ENCODE measurements around the gene RNF8. TPM values are rescaled to one million over a fixed set of nuclear protein-coding genes. Genes with fewer than 3 reads are reported as not detected.

Gene RNF8
- total and polyA plus RNA-seq, 2 experiments from 2014 or later: 38.5 to 49.9 TPM

- no peak for TF ChIP-seq CTCF (IDR thresholded peaks at IDR 0.05; ENCODE audit: low read depth, low read length)
- no peaks in the 10 kb centered on the region for H3K27me3 ChIP-seq
These were observed 75.6 kb downstream of the RNF8 start for GRCh38 chr6:37429352-37429750.

GRCh38 chr6:37432590-37432915 is 78.8 kb downstream of the RNF8 start:
- Histone ChIP-seq H3K4me3 (peak overlapping the region; percentile 74), H3K9me3 (ENCODE audit: low read depth) (no peaks in the 10 kb centered on the region), H3K4me1 (ENCODE audit: low read depth) (peaks cover 13% of the 10 kb centered on the region), H3K27ac (peak overlapping the region; percentile 94), H3K27me3 (no peaks in the 10 kb centered on the region), H3K36me3 (peaks cover 9% of the 10 kb centered on the region)
- no peak for TF ChIP-seq CTCF (IDR thresholded peaks at IDR 0.05; ENCODE audit: low read depth, low read length)
- no peak for DNase-seq (ENCODE audit: low read depth in 1 of 2, low spot score in 1 of 2)

More at GRCh38 chr6:37429352-37429750, 75.6 kb downstream of the RNF8 start:
- no peaks in the 10 kb centered on the region for H3K36me3 ChIP-seq
- no peak overlapping the region for H3K4me3 ChIP-seq
- H3K27ac ChIP-seq: no peak overlapping the region
- no peak for DNase-seq (ENCODE audit: low read depth in 1 of 2, low spot score in 1 of 2)
- peaks cover 8% of the 10 kb centered on the region for H3K4me1 ChIP-seq (ENCODE audit: low read depth)
- no peaks in the 10 kb centered on the region for H3K9me3 ChIP-seq (ENCODE audit: low read depth)

GRCh38 chr6:37432916-37433656 is 79.3 kb downstream of the RNF8 start, which contains the start of gene CMTR1:
TSS of gene CMTR1 (plus strand) at chr6:37433221. CDS start at chr6:37435630, 2,409 bp downstream.
- Histone ChIP-seq H3K27ac (peak within 1 kb of the TSS; percentile 94), H3K36me3 (peaks cover 9% of the 10 kb centered on the region), H3K27me3 (no peaks in the 10 kb centered on the region), H3K4me1 (ENCODE audit: low read depth) (peaks cover 13% of the 10 kb centered on the region), H3K9me3 (ENCODE audit: low read depth) (no peaks in the 10 kb centered on the region), H3K4me3 (peak within 1 kb of the TSS; percentile 74)
- DNase-seq (ENCODE audit: low read depth in 1 of 2, low spot score in 1 of 2): peak; percentile 94 to 95
- no peak for TF ChIP-seq CTCF (IDR thresholded peaks at IDR 0.05; ENCODE audit: low read depth, low read length)

- Histone ChIP-seq H3K4me3 (peak overlapping the region; percentile 74), H3K36me3 (peaks cover 9% of the 10 kb centered on the region), H3K27me3 (no peaks in the 10 kb centered on the region), H3K27ac (peak overlapping the region; percentile 94), H3K9me3 (ENCODE audit: low read depth) (no peaks in the 10 kb centered on the region), H3K4me1 (ENCODE audit: low read depth) (peaks cover 13% of the 10 kb centered on the region)
- DNase-seq (ENCODE audit: low read depth in 1 of 2, low spot score in 1 of 2): peak in 1 of 2 donors; percentile 21
- no peak for TF ChIP-seq CTCF (IDR thresholded peaks at IDR 0.05; ENCODE audit: low read depth, low read length)
These were observed 80.0 kb downstream of the RNF8 start for GRCh38 chr6:37433657-37434271.

GRCh38 chr6:37435373-37435772 is 81.6 kb downstream of the RNF8 start:
- H3K27me3 ChIP-seq: no peaks in the 10 kb centered on the region
- no peaks in the 10 kb centered on the region for H3K9me3 ChIP-seq (ENCODE audit: low read depth)
- peaks cover 13% of the 10 kb centered on the region for H3K4me1 ChIP-seq (ENCODE audit: low read depth)
- peaks cover 9% of the 10 kb centered on the region for H3K36me3 ChIP-seq
- H3K4me3 ChIP-seq: no peak overlapping the region
- no peak for TF ChIP-seq CTCF (IDR thresholded peaks at IDR 0.05; ENCODE audit: low read depth, low read length)
- DNase-seq (ENCODE audit: low read depth in 1 of 2, low spot score in 1 of 2): no peak
- no peak overlapping the region for H3K27ac ChIP-seq

All from cardiac muscle cell (in vitro differentiated cells and primary cell).